Measurements from ENCODE around the gene S1PR4. TPM values are rescaled to one million over a fixed set of nuclear protein-coding genes. Genes with fewer than 3 reads are reported as not detected.

The S1PR4 gene
- total and polyA plus RNA-seq, 2 donors (not counting 1 experiment from before 2014, with no cell fraction given), result 84.2 to 129 TPM

GRCh38 chr19:3179739-3180293, 1.2 kb downstream of the S1PR4 start:
- Histone ChIP-seq H3K4me3 (ENCODE audit: control extremely low read depth in 1 of 5, extremely low read depth in 1 of 5, insufficient read depth in 1 of 5, low read depth in 2 of 5, low read length in 4 of 5) (peak overlapping the region; percentile 84 to 99 (median 91)), H3K27me3 (replicated peaks in 1 of 4; ENCODE audit: control extremely low read depth in 1 of 4, control insufficient read depth in 3 of 4, insufficient read depth in 4 of 4, low read length in 3 of 4) (no peaks in the 10 kb centered on the region), H3K36me3 (replicated peaks in 1 of 2; ENCODE audit: control extremely low read depth in 1 of 2, control insufficient read depth in 1 of 2, extremely low read depth in 1 of 2, insufficient read depth in 2 of 2, low read length in 1 of 2) (peaks cover 0 to 40% of the 10 kb centered on the region in 2 experiments), H3K27ac (ENCODE audit: low read length in 2 of 2) (peak overlapping the region; percentile 80 to 94), H3K4me1 (ENCODE audit: control insufficient read depth in 2 of 2, insufficient read depth in 2 of 2, low read length in 2 of 2) (peaks cover 48 to 68% of the 10 kb centered on the region in 2 donors), H4K20me1 (ENCODE audit: control insufficient read depth, insufficient read depth, low read length, poor library complexity, severe bottlenecking) (peaks cover 62% of the 10 kb centered on the region), H3K9ac (ENCODE audit: low read length) (peak overlapping the region; percentile 77), H3K9me3 (ENCODE audit: control extremely low read depth in 1 of 3, control insufficient read depth in 2 of 3, insufficient read depth in 1 of 3, low read length in 2 of 3) (peaks cover 0 to 27% (median 11%) of the 10 kb centered on the region in 3 donors), H3K4me2 (replicated peaks; ENCODE audit: low read depth, low read length, poor library complexity, severe bottlenecking) (peak overlapping the region; percentile 98), H2AFZ (ENCODE audit: insufficient read depth, low read depth, low read length, poor library complexity, severe bottlenecking) (no peak overlapping the region), H3K79me2 (ENCODE audit: control insufficient read depth, insufficient read depth, low read length) (peaks cover 68% of the 10 kb centered on the region)
- TF ChIP-seq CTCF (IDR thresholded peaks at IDR 0.05) (no peak), EZH2 (IDR thresholded peaks at IDR 0.05; ENCODE audit: borderline replicate concordance, insufficient read depth, low read depth, low read length, poor library complexity, severe bottlenecking) (no peak)
- intact Hi-C loops (cut with micrococcal nuclease), result loop anchor here (1.0 to 10.0 kb wide), 5 partner anchors 30 to 1935 kb away; partner anchors contain the start of genes ATP5F1D, FEM1A, MIDN and TLE5
- CTCF ChIA-PET, result no interaction called here
- Mint-ChIP-seq H3K27me3 (no peaks in the 10 kb centered on the region), H3K27ac (peak overlapping the region; percentile 96), H3K9me3 (ENCODE audit: insufficient read depth) (no peaks in the 10 kb centered on the region), H3K4me1 (peaks cover 50% of the 10 kb centered on the region), H3K4me3 (peak overlapping the region; percentile 98)
- under 1% methylated on average over 28 of the region's 31 CpGs for WGBS (ENCODE audit: insufficient coverage)
- peak; percentile 64 for DNase-seq
- ATAC-seq (ENCODE audit: low read depth), result peak; percentile 1
- POLR2A ChIA-PET, result interaction anchor here (0.6 kb wide), 1 partner anchor 13 kb away, joined by 3 read pairs; no protein-coding TSS in a partner anchor

Data from B cell (primary cell).